H9 (cell line): Measurements from ENCODE around the gene EYA4. TPM values are rescaled to one million over a fixed set of nuclear protein-coding genes. Genes with fewer than 3 reads are reported as not detected.

Experiments used
- DNase-seq: peaks from one replicate; pipeline ENCODE4 v3.0.0-alpha.2; 2017
- H2AFZ ChIP-seq: one replicate; pipeline ENCODE4 v1.6.1; 2013; ENCODE audit warnings: mild to moderate bottlenecking, low read length, control low read depth, moderate library complexity
- H2AK5ac ChIP-seq: 2 replicates; pipeline ENCODE4 v1.6.1; 2013; ENCODE audit warnings: low read length, control low read depth, mixed read lengths; ENCODE audit not compliant: insufficient read length
- H2BK120ac ChIP-seq: one replicate; pipeline ENCODE4 v1.6.1; 2013; ENCODE audit warnings: low read depth, mild to moderate bottlenecking, low read length, control low read depth, inconsistent platforms; ENCODE audit not compliant: poor library complexity, severe bottlenecking
- H2BK12ac ChIP-seq: 2 replicates; pipeline ENCODE4 v1.6.1; 2013; ENCODE audit warnings: low read length, control low read depth, mixed read lengths, low read depth; ENCODE audit not compliant: insufficient read length
- H2BK15ac ChIP-seq: 2 replicates; pipeline ENCODE4 v1.6.1; 2013; ENCODE audit warnings: low read depth, low read length, control low read depth
- H2BK20ac ChIP-seq: one replicate; pipeline ENCODE4 v1.6.1; 2013; ENCODE audit warnings: low read depth, mild to moderate bottlenecking, low read length, control low read depth, inconsistent platforms; ENCODE audit not compliant: poor library complexity, severe bottlenecking
- H2BK5ac ChIP-seq: 2 replicates; pipeline ENCODE4 v1.6.1; 2013; ENCODE audit warnings: low read length, control low read depth, mixed read lengths; ENCODE audit not compliant: insufficient read length
- H3K14ac ChIP-seq: 2 replicates; pipeline ENCODE4 v1.6.1; 2013; ENCODE audit warnings: low read length, control low read depth; ENCODE audit not compliant: insufficient read depth
- H3K18ac ChIP-seq: 2 replicates; pipeline ENCODE4 v1.6.1; 2013; ENCODE audit warnings: low read depth, mild to moderate bottlenecking, mixed read lengths, low read length, control low read depth; ENCODE audit not compliant: insufficient read length
- H3K23ac ChIP-seq: 2 replicates; pipeline ENCODE4 v1.6.1; 2013; ENCODE audit warnings: low read length, control low read depth, mixed read lengths, low read depth; ENCODE audit not compliant: insufficient read length
- H3K23me2 ChIP-seq: 2 replicates; pipeline ENCODE4 v1.6.1; 2013; ENCODE audit warnings: low read depth, mild to moderate bottlenecking, mixed read lengths, low read length, control low read depth; ENCODE audit not compliant: insufficient read length, poor library complexity, severe bottlenecking
- H3K27ac ChIP-seq: 2 replicates; pipeline ENCODE4 v1.5.1; 2013; ENCODE audit warnings: low read length, control low read depth, mixed read lengths, low read depth; ENCODE audit not compliant: insufficient read length
- H3K27me3 ChIP-seq: 2 replicates; pipeline ENCODE4 v1.6.1; 2013; ENCODE audit warnings: low read length, control low read depth, inconsistent platforms; ENCODE audit not compliant: insufficient read depth
- H3K4ac ChIP-seq: 2 replicates; pipeline ENCODE4 v1.6.1; 2013; ENCODE audit warnings: low read depth, mild to moderate bottlenecking, control low read depth, inconsistent platforms, low read length, moderate library complexity
- H3K4me1 ChIP-seq: 2 replicates; pipeline ENCODE4 v1.6.1; 2013; ENCODE audit warnings: low read length, control low read depth, inconsistent platforms; ENCODE audit not compliant: insufficient read depth
- H3K4me2 ChIP-seq: 2 replicates; pipeline ENCODE4 v1.6.1; 2013; ENCODE audit warnings: low read length, control low read depth, mixed read lengths; ENCODE audit not compliant: insufficient read length, insufficient read depth
- H3K56ac ChIP-seq: 2 replicates; pipeline ENCODE4 v1.6.1; 2013; ENCODE audit warnings: low read depth, mild to moderate bottlenecking, mixed read lengths, low read length, control low read depth; ENCODE audit not compliant: insufficient read length
- H3K79me1 ChIP-seq: 2 replicates; pipeline ENCODE4 v1.6.1; 2013; ENCODE audit warnings: low read depth, mild to moderate bottlenecking, moderate library complexity, low read length, control low read depth, inconsistent platforms; ENCODE audit not compliant: insufficient read depth, poor library complexity, severe bottlenecking
- H3K79me2 ChIP-seq: 2 replicates; pipeline ENCODE4 v1.6.1; 2013; ENCODE audit warnings: low read length, control low read depth, inconsistent platforms; ENCODE audit not compliant: insufficient read depth
- H3K9ac ChIP-seq: 2 replicates; pipeline ENCODE4 v1.6.1; 2013; ENCODE audit warnings: low read length, control low read depth, mixed read lengths; ENCODE audit not compliant: insufficient read length; ENCODE audit errors: extremely low read depth
- H3K9me3 ChIP-seq: one replicate; pipeline ENCODE4 v1.6.1; 2013; ENCODE audit warnings: low read depth, low read length, inconsistent platforms; ENCODE audit not compliant: control insufficient read depth
- H3T11ph ChIP-seq: one replicate; pipeline ENCODE4 v1.6.1; 2013; ENCODE audit warnings: mild to moderate bottlenecking, low read length, control low read depth, inconsistent platforms
- H4K20me1 ChIP-seq: one replicate; pipeline ENCODE4 v1.6.1; 2013; ENCODE audit not compliant: control insufficient read depth, insufficient read length, insufficient read depth
- H4K5ac ChIP-seq: 2 replicates; pipeline ENCODE4 v1.6.1; 2013; ENCODE audit warnings: low read depth, mild to moderate bottlenecking, mixed read lengths, low read length, control low read depth; ENCODE audit not compliant: insufficient read length
- H4K8ac ChIP-seq: replicated peaks from 2 replicates; pipeline ENCODE4 v1.6.1; 2013; ENCODE audit warnings: low read length, control low read depth, mixed read lengths, low read depth; ENCODE audit not compliant: insufficient read length
- H4K91ac ChIP-seq: 2 replicates; pipeline ENCODE4 v1.6.1; 2013; ENCODE audit warnings: low read depth, mild to moderate bottlenecking, moderate library complexity, mixed read lengths, low read length, control low read depth; ENCODE audit not compliant: insufficient read length
- H3K27ac Mint-ChIP-seq, 3 experiments: 2 replicates in 2 of 3; 3 replicates in 1 of 3; pipeline ENCODE4 v1.8.0; 2020 to 2021; ENCODE audit warnings: mixed read lengths in 3 of 3, mild to moderate bottlenecking in 1 of 3, moderate library complexity in 1 of 3
- H3K27me3 Mint-ChIP-seq: 2 replicates; pipeline ENCODE4 v1.8.0; 2021; ENCODE audit warnings: low read depth, mild to moderate bottlenecking, moderate library complexity, mixed read lengths
- H3K36me3 Mint-ChIP-seq, 3 experiments: 2 replicates in 2 of 3; 3 replicates in 1 of 3; pipeline ENCODE4 v1.8.0; 2020 to 2021; ENCODE audit warnings: low read depth in 3 of 3, mixed read lengths in 3 of 3; ENCODE audit not compliant: insufficient read depth in 1 of 3
- H3K4me1 Mint-ChIP-seq, 2 experiments: 2 replicates each; pipeline ENCODE4 v1.8.0; 2020; ENCODE audit warnings: mixed read lengths in 2 of 2
- H3K4me3 Mint-ChIP-seq, 2 experiments: 2 replicates in 1 of 2; 3 replicates in 1 of 2; pipeline ENCODE4 v1.8.0; 2020 to 2021; ENCODE audit warnings: mild to moderate bottlenecking in 2 of 2, mixed read lengths in 2 of 2, moderate library complexity in 1 of 2
- H3K9me3 Mint-ChIP-seq, 2 experiments: 2 replicates in 1 of 2; 3 replicates in 1 of 2; pipeline ENCODE4 v1.8.0; 2020; ENCODE audit warnings: mild to moderate bottlenecking in 2 of 2, mixed read lengths in 2 of 2, moderate library complexity in 1 of 2
- CTCF ChIP-seq: fragments of 200-600 bp; sonication (generic); conservative IDR thresholded peaks from 3 replicates; pipeline ENCODE4 v1.8.0; 2021; ENCODE audit warnings: antibody characterized with exemption, mild to moderate bottlenecking
- WGBS: extraction: QIAGEN DNeasy Blood & Tissue Kit; methylation state at CpG from one replicate; pipeline ENCODE4 v1.1.7; 2013; ENCODE audit warnings: missing lambda C conversion rate, low lambda C conversion rate, mixed read lengths; ENCODE audit not compliant: insufficient read length; ENCODE audit errors: extremely low coverage; 5-methylcytosine and 5-hydroxymethylcytosine counted together
- total RNA-seq: library from RNA; stranded (reverse); gene quantifications from 2 replicates; pipeline ENCODE4 v1.2.1, GENCODE V29; 2021

The EYA4 gene
- total RNA-seq, 1 experiment from 2014 or later = 0.26 TPM

GRCh38 chr6:133235221-133235620 lies 5.9 kb upstream of the EYA4 start:
- TF ChIP-seq CTCF = no peak
- peaks cover 14% of the 10 kb centered on the region for H3K27me3 Mint-ChIP-seq
- WGBS = no CpG with 5 or more reads among the region's 1 CpG

More at GRCh38 chr6:133235221-133235620, 5.9 kb upstream of the EYA4 start:
- Mint-ChIP-seq H3K27ac (no peak overlapping the region), H3K36me3 (peaks cover 0 to 6% (median 2%) of the 10 kb centered on the region in 3 experiments; a peak in 2 of 7 replicates), H3K9me3 (peaks cover 4 to 6% of the 10 kb centered on the region in 2 experiments; a peak in 2 of 5 replicates), H3K4me1 (peaks cover under 1 to 2% of the 10 kb centered on the region in 2 experiments; a peak in 2 of 4 replicates), H3K4me3 (no peak overlapping the region)
- H3K23me2 ChIP-seq = no peaks in the 10 kb centered on the region
- H2BK5ac ChIP-seq = no peak overlapping the region
- no peak overlapping the region for H2AK5ac ChIP-seq
- H3K27me3 ChIP-seq = peaks cover 5% of the 10 kb centered on the region; the same call in 1 of the 2 replicates
- no peak overlapping the region for H4K5ac ChIP-seq
- H2BK12ac ChIP-seq = no peak overlapping the region
- H2BK15ac ChIP-seq = no peak overlapping the region
- H3K9ac ChIP-seq = no peak overlapping the region
- H3K18ac ChIP-seq = no peak overlapping the region
- H2BK120ac ChIP-seq = no peak overlapping the region
- no peak overlapping the region for H4K91ac ChIP-seq
- no peak overlapping the region for H3K56ac ChIP-seq
- no peak overlapping the region for H2BK20ac ChIP-seq
- H2AFZ ChIP-seq = no peak overlapping the region
- no peak overlapping the region for H3K14ac ChIP-seq
- no peak overlapping the region for H3T11ph ChIP-seq
- no peak overlapping the region for H3K4ac ChIP-seq
- no peak overlapping the region for H3K27ac ChIP-seq
- no peak overlapping the region for H3K4me2 ChIP-seq
- no peaks in the 10 kb centered on the region for H3K79me2 ChIP-seq
- no peak overlapping the region for H3K23ac ChIP-seq
- H3K79me1 ChIP-seq = no peaks in the 10 kb centered on the region
- H4K20me1 ChIP-seq = no peaks in the 10 kb centered on the region
- no peak overlapping the region for H4K8ac ChIP-seq
- no peaks in the 10 kb centered on the region for H3K9me3 ChIP-seq
- no peaks in the 10 kb centered on the region for H3K4me1 ChIP-seq
- DNase-seq = no peak
